ENCODE data around the gene ZNF628. TPM values are rescaled to one million over a fixed set of nuclear protein-coding genes. Genes with fewer than 3 reads are reported as not detected.

The ZNF628 gene
- total and polyA plus RNA-seq, 12 donors: 2.5 to 7.8 (median 4.8) TPM

GRCh38 chr19:55434356-55434919 is 42.0 kb upstream of the ZNF628 start:
- Histone ChIP-seq H3K4me3 (no peak overlapping the region), H3K36me3 (no peaks in the 10 kb centered on the region), H3K27ac (no peak overlapping the region), H3K9me3 (no peaks in the 10 kb centered on the region), H3K27me3 (peaks cover 31 to 79% (median 73%) of the 10 kb centered on the region in 7 donors), H3K4me1 (no peaks in the 10 kb centered on the region)
- no peak for DNase-seq
- 70 to 97% methylated on average over 4 of the region's 4 CpGs for WGBS, 2 donors
- ATAC-seq: no peak
- TF ChIP-seq CTCF (IDR thresholded peaks at IDR 0.05): no peak
- intact Hi-C loops (cut with DNase I): no loop called here

- peaks cover 33 to 79% (median 73%) of the 10 kb centered on the region in 7 donors for H3K27me3 ChIP-seq
- TF ChIP-seq CTCF (IDR thresholded peaks at IDR 0.05): no peak
Measured at GRCh38 chr19:55435020-55435419, 41.4 kb upstream of the ZNF628 start.

GRCh38 chr19:55436847-55437246 is 39.6 kb upstream of the ZNF628 start:
- ATAC-seq: no peak
- no peak overlapping the region for H3K4me3 ChIP-seq
- H3K9me3 ChIP-seq: no peaks in the 10 kb centered on the region
- intact Hi-C loops (cut with DNase I): no loop called here
- no peak overlapping the region for H3K27ac ChIP-seq
- peaks cover 0 to 18% (median 1%) of the 10 kb centered on the region in 9 donors for H3K4me1 ChIP-seq
- peaks cover 41 to 81% (median 73%) of the 10 kb centered on the region in 7 donors for H3K27me3 ChIP-seq
- H3K36me3 ChIP-seq: no peaks in the 10 kb centered on the region
- no peak for TF ChIP-seq CTCF (IDR thresholded peaks at IDR 0.05)
- WGBS, 2 donors: 37 to 45% methylated on average over 8 of the region's 8 CpGs
- no peak for DNase-seq

More at GRCh38 chr19:55435020-55435419, 41.4 kb upstream of the ZNF628 start:
- Histone ChIP-seq H3K4me1 (no peaks in the 10 kb centered on the region), H3K4me3 (no peak overlapping the region), H3K36me3 (no peaks in the 10 kb centered on the region), H3K27ac (no peak overlapping the region), H3K9me3 (no peaks in the 10 kb centered on the region)
- DNase-seq (no peak), ATAC-seq (no peak)
- intact Hi-C loops (cut with DNase I): no loop called here
- WGBS, 2 donors: 80 to 96% methylated on average over 4 of the region's 4 CpGs

GRCh38 chr19:55437410-55437809 is 39.0 kb upstream of the ZNF628 start:
- Histone ChIP-seq H3K4me1 (peaks cover 0 to 20% (median 4%) of the 10 kb centered on the region in 9 donors), H3K27ac (no peak overlapping the region), H3K9me3 (no peaks in the 10 kb centered on the region), H3K36me3 (no peaks in the 10 kb centered on the region), H3K27me3 (peaks cover 41 to 81% (median 73%) of the 10 kb centered on the region in 7 donors), H3K4me3 (no peak overlapping the region)
- 2 to 3% methylated on average over 17 of the region's 17 CpGs for WGBS, 2 donors
- peak; percentile 50 to 90 (median 80) for ATAC-seq
- no peak for TF ChIP-seq CTCF (IDR thresholded peaks at IDR 0.05)
- peak; percentile 49 to 53 for DNase-seq
- intact Hi-C loops (cut with DNase I): no loop called here

Data from heart right ventricle (tissue), 16 donors.